ENCODE data around the gene ABLIM2. TPM values are rescaled to one million over a fixed set of nuclear protein-coding genes. Genes with fewer than 3 reads are reported as not detected.

The ABLIM2 gene
- total RNA-seq, 1 experiment from 2014 or later, result 1.0 TPM

DNA sequence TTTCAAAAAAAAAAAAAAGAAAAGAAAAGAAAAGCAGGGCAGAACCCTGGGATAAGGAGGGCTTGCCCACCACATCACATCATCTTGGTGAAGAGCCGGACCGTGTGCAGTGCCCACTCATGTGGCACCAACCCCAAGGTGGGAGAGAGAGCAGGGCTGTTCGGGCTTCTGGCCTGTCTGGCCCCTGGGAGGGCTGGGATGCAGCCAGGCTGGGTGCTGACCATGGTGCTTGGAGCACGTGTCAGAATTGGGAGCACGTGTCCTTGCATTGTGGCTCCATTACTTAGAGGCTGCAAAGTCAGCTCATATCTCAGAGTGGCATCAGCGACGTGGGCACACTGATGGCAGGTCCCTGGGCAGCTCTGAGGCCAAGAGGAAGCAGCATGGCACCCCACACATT, 118.0 kb downstream of the ABLIM2 start:
- no peaks in the 10 kb centered on the region for H3K27me3 ChIP-seq (ENCODE audit: insufficient read depth, low read length)
- no peak overlapping the region for H3K56ac ChIP-seq (ENCODE audit: insufficient read length, low read depth, low read length)
- no peak overlapping the region for H4K5ac ChIP-seq (ENCODE audit: insufficient read length, low read depth, low read length)
- no peaks in the 10 kb centered on the region for H3K4me1 ChIP-seq (ENCODE audit: insufficient read depth, low read length)
- Mint-ChIP-seq H3K9me3 (no peaks in the 10 kb centered on the region; a peak in 1 of 5 replicates), H3K4me3 (no peak overlapping the region), H3K36me3 (ENCODE audit: insufficient read depth in 1 of 3, low read depth in 3 of 3) (no peaks in the 10 kb centered on the region), H3K27me3 (ENCODE audit: low read depth) (no peaks in the 10 kb centered on the region; the same call in 1 of the 2 replicates), H3K27ac (no peak overlapping the region), H3K4me1 (peaks cover 13 to 16% of the 10 kb centered on the region in 2 experiments)
- H3K18ac ChIP-seq (ENCODE audit: insufficient read length, low read depth, low read length), result no peak overlapping the region
- H3K27ac ChIP-seq (ENCODE audit: insufficient read length, low read depth, low read length), result no peak overlapping the region
- no peak for DNase-seq
- no peak overlapping the region for H3K9ac ChIP-seq (ENCODE audit: extremely low read depth, insufficient read length, low read length)
- H3T11ph ChIP-seq (ENCODE audit: low read length), result no peak overlapping the region
- H3K9me3 ChIP-seq (ENCODE audit: control insufficient read depth, low read depth, low read length), result no peaks in the 10 kb centered on the region
- no peak overlapping the region for H4K8ac ChIP-seq (replicated peaks; ENCODE audit: insufficient read length, low read depth, low read length)
- no peak overlapping the region for H2BK5ac ChIP-seq (ENCODE audit: insufficient read length, low read length)
- no peaks in the 10 kb centered on the region for H3K79me2 ChIP-seq (ENCODE audit: insufficient read depth, low read length)
- no peak overlapping the region for H3K23ac ChIP-seq (ENCODE audit: insufficient read length, low read depth, low read length)
- no CpG with 5 or more reads among the region's 7 CpGs for WGBS (ENCODE audit: extremely low coverage, insufficient read length, low lambda C conversion rate)
- TF ChIP-seq, protein P1, sequence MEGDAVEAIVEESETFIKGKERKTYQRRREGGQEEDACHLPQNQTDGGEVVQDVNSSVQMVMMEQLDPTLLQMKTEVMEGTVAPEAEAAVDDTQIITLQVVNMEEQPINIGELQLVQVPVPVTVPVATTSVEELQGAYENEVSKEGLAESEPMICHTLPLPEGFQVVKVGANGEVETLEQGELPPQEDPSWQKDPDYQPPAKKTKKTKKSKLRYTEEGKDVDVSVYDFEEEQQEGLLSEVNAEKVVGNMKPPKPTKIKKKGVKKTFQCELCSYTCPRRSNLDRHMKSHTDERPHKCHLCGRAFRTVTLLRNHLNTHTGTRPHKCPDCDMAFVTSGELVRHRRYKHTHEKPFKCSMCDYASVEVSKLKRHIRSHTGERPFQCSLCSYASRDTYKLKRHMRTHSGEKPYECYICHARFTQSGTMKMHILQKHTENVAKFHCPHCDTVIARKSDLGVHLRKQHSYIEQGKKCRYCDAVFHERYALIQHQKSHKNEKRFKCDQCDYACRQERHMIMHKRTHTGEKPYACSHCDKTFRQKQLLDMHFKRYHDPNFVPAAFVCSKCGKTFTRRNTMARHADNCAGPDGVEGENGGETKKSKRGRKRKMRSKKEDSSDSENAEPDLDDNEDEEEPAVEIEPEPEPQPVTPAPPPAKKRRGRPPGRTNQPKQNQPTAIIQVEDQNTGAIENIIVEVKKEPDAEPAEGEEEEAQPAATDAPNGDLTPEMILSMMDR (conservative IDR thresholded peaks at IDR 0.05), result no peak
- H3K79me1 ChIP-seq (ENCODE audit: insufficient read depth, low read depth, low read length, poor library complexity, severe bottlenecking), result no peaks in the 10 kb centered on the region
- no peak overlapping the region for H2BK20ac ChIP-seq (ENCODE audit: low read depth, low read length, poor library complexity, severe bottlenecking)
- H4K91ac ChIP-seq (ENCODE audit: insufficient read length, low read depth, low read length), result no peak overlapping the region
- H3K4ac ChIP-seq (ENCODE audit: low read depth, low read length), result no peak overlapping the region
- no peak overlapping the region for H2BK120ac ChIP-seq (ENCODE audit: low read depth, low read length, poor library complexity, severe bottlenecking)
- no peak overlapping the region for H2BK15ac ChIP-seq (ENCODE audit: low read depth, low read length)
- no peak overlapping the region for H3K14ac ChIP-seq (ENCODE audit: insufficient read depth, low read length)
- no peak overlapping the region for H2AK5ac ChIP-seq (ENCODE audit: insufficient read length, low read length)
- peaks cover 3% of the 10 kb centered on the region for H3K23me2 ChIP-seq (ENCODE audit: insufficient read length, low read depth, low read length, poor library complexity, severe bottlenecking)
- no peak overlapping the region for H2AFZ ChIP-seq (ENCODE audit: low read length)
- no peaks in the 10 kb centered on the region for H4K20me1 ChIP-seq (ENCODE audit: control insufficient read depth, insufficient read depth, insufficient read length)
- no peak overlapping the region for H2BK12ac ChIP-seq (ENCODE audit: insufficient read length, low read depth, low read length)
- H3K4me2 ChIP-seq (ENCODE audit: insufficient read depth, insufficient read length, low read length), result no peak overlapping the region
